H1 (cell line): Measurements from ENCODE around the gene ARHGEF19. TPM values are rescaled to one million over a fixed set of nuclear protein-coding genes. Genes with fewer than 3 reads are reported as not detected.

Source experiments
- CTCF ChIA-PET: fragments of 300-600 bp; sonication (Branson Sonifier 250); formaldehyde crosslinking; loops from one replicate; lab custom pipeline; 2021; ENCODE audit not compliant: partially characterized antibody; lab: Charles Lee
- POLR2A ChIA-PET: fragments of 300-600 bp; sonication (Branson Sonifier 250); formaldehyde crosslinking; loops from one replicate; lab custom pipeline; 2021; ENCODE audit warnings: inconsistent platforms; ENCODE audit not compliant: partially characterized antibody; lab: Charles Lee
- DNase-seq, 2 experiments: peaks; one replicate each; pipeline versions ENCODE4 v3.0.0 to v3.0.0-alpha.2; 2010 to 2022; ENCODE audit warnings: low spot score in 2 of 2, low read depth in 1 of 2, mixed read lengths in 1 of 2
- FAIRE-seq: peaks from 2 replicates; lab custom pipeline; 2011; peaks lifted over from hg19 to GRCh38; lab: Jason Lieb, UNC
- H2AFZ ChIP-seq: 2 replicates; pipeline ENCODE4 v1.8.1; 2012; ENCODE audit warnings: low read length, inconsistent platforms
- H2AK5ac ChIP-seq: 2 replicates; pipeline ENCODE4 v1.6.1; 2013; ENCODE audit warnings: low read depth, low read length
- H2BK120ac ChIP-seq: replicated peaks from 2 replicates; pipeline ENCODE3; 2013; ENCODE audit warnings: low read depth, low read length, inconsistent platforms
- H2BK12ac ChIP-seq: 2 replicates; pipeline ENCODE4 v1.6.1; 2013; ENCODE audit warnings: low read depth, low read length
- H2BK15ac ChIP-seq: 2 replicates; pipeline ENCODE4 v1.6.1; 2013; ENCODE audit warnings: low read length
- H2BK20ac ChIP-seq: 2 replicates; pipeline ENCODE4 v1.6.1; 2013; ENCODE audit warnings: low read length
- H2BK5ac ChIP-seq: 2 replicates; pipeline ENCODE4 v1.6.1; 2013; ENCODE audit warnings: low read depth, low read length
- H3K14ac ChIP-seq: 2 replicates; pipeline ENCODE4 v1.6.1; 2013; ENCODE audit warnings: inconsistent platforms; ENCODE audit not compliant: insufficient read length
- H3K18ac ChIP-seq: 2 replicates; pipeline ENCODE4 v1.6.1; 2013; ENCODE audit warnings: low read length; ENCODE audit errors: extremely low read depth
- H3K23ac ChIP-seq: 2 replicates; pipeline ENCODE4 v1.6.1; 2013; ENCODE audit warnings: inconsistent platforms; ENCODE audit not compliant: insufficient read length
- H3K23me2 ChIP-seq: 2 replicates; pipeline ENCODE4 v1.6.1; 2013; ENCODE audit warnings: low read depth, low read length
- H3K27ac ChIP-seq: 2 replicates; pipeline ENCODE4 v1.6.1; 2011; ENCODE audit warnings: low read depth, low read length, inconsistent platforms
- H3K27me3 ChIP-seq, 4 experiments: replicated peaks in 1 of 4; 1 replicate in 1 of 4; 2 replicates in 3 of 4; pipeline versions ENCODE4 v1.6.1 to v1.8.1; 2011 to 2013; ENCODE audit warnings: low read length in 3 of 4, mild to moderate bottlenecking in 3 of 4, inconsistent platforms in 2 of 4, mixed read lengths in 2 of 4, moderate library complexity in 1 of 4; ENCODE audit not compliant: control insufficient read depth in 3 of 4, insufficient read depth in 3 of 4; ENCODE audit errors: extremely low read depth in 1 of 4
- H3K36me3 ChIP-seq, 4 experiments: 2 replicates each; pipeline versions ENCODE4 v1.6.1 to v1.8.1; 2011 to 2013; ENCODE audit warnings: mild to moderate bottlenecking in 4 of 4, low read length in 3 of 4, moderate library complexity in 2 of 4, control low read depth in 1 of 4, inconsistent platforms in 1 of 4; ENCODE audit not compliant: insufficient read depth in 4 of 4, control insufficient read depth in 2 of 4
- H3K4ac ChIP-seq: replicated peaks from 2 replicates; pipeline ENCODE3; 2013; ENCODE audit warnings: low read length, low read depth, mixed read lengths, inconsistent platforms; ENCODE audit not compliant: insufficient read length
- H3K4me1 ChIP-seq, 4 experiments: replicated peaks in 1 of 4; 1 replicate in 1 of 4; 2 replicates in 3 of 4; pipeline versions ENCODE4 v1.6.1 to v1.8.1; 2011 to 2013; ENCODE audit warnings: low read length in 3 of 4, inconsistent platforms in 2 of 4, mixed read lengths in 1 of 4; ENCODE audit not compliant: insufficient read depth in 4 of 4, control insufficient read depth in 3 of 4
- H3K4me2 ChIP-seq, 2 experiments: 2 replicates each; pipeline versions ENCODE4 v1.6.1 to v1.8.1; 2011 to 2013; ENCODE audit warnings: low read depth in 2 of 2, low read length in 2 of 2, control low read depth in 1 of 2, inconsistent platforms in 1 of 2, mild to moderate bottlenecking in 1 of 2; ENCODE audit not compliant: insufficient read depth in 1 of 2
- H3K4me3 ChIP-seq, 4 experiments: fragments of 200-600, 300-600 bp in 1 of 4; sonication (generic), shearing (Covaris generic), sonication (Bioruptor Twin) in 1 of 4; 2 replicates each; pipeline versions ENCODE4 v1.5.1 to v1.8.1; 2011 to 2016; ENCODE audit warnings: low read length in 4 of 4, low read depth in 3 of 4, control low read depth in 2 of 4, inconsistent platforms in 2 of 4, mild to moderate bottlenecking in 2 of 4, mixed read lengths in 1 of 4, moderate library complexity in 1 of 4; ENCODE audit not compliant: insufficient read depth in 2 of 4; ENCODE audit errors: extremely low read depth in 1 of 4
- H3K56ac ChIP-seq: replicated peaks from 2 replicates; pipeline ENCODE3; 2013; ENCODE audit warnings: low read depth, mild to moderate bottlenecking, mixed read lengths, low read length, inconsistent platforms; ENCODE audit not compliant: insufficient read length
- H3K79me1 ChIP-seq: 2 replicates; pipeline ENCODE4 v1.6.1; 2013; ENCODE audit warnings: low read depth, low read length, control low read depth
- H3K79me2 ChIP-seq, 2 experiments: 2 replicates each; pipeline versions ENCODE4 v1.6.1 to v1.8.1; 2012 to 2013; ENCODE audit warnings: low read length in 2 of 2, mild to moderate bottlenecking in 2 of 2, inconsistent platforms in 1 of 2; ENCODE audit not compliant: insufficient read depth in 2 of 2, control insufficient read depth in 1 of 2
- H3K9ac ChIP-seq, 4 experiments: replicated peaks in 1 of 4; 1 replicate in 1 of 4; 2 replicates in 3 of 4; pipeline versions ENCODE4 v1.6.1 to v1.8.1; 2011 to 2013; ENCODE audit warnings: low read depth in 3 of 4, low read length in 3 of 4, control low read depth in 2 of 4, mild to moderate bottlenecking in 2 of 4, moderate library complexity in 2 of 4, inconsistent platforms in 1 of 4; ENCODE audit errors: extremely low read depth in 1 of 4
- H3K9me3 ChIP-seq, 2 experiments: 2 replicates each; pipeline versions ENCODE4 v1.6.1 to v1.8.1; 2012 to 2013; ENCODE audit warnings: mild to moderate bottlenecking in 2 of 2, moderate library complexity in 2 of 2, control low read depth in 1 of 2, inconsistent platforms in 1 of 2, low read depth in 1 of 2, low read length in 1 of 2, mixed read lengths in 1 of 2; ENCODE audit not compliant: insufficient read depth in 2 of 2
- H4K20me1 ChIP-seq, 2 experiments: replicated peaks in 1 of 2; 2 replicates each; pipeline versions ENCODE3 to v1.8.1; 2011 to 2013; ENCODE audit warnings: inconsistent platforms in 2 of 2, low read length in 2 of 2, mild to moderate bottlenecking in 1 of 2; ENCODE audit not compliant: insufficient read depth in 2 of 2, control insufficient read depth in 1 of 2
- H4K5ac ChIP-seq: 2 replicates; pipeline ENCODE4 v1.6.1; 2013; ENCODE audit warnings: low read length, low read depth, mixed read lengths, inconsistent platforms; ENCODE audit not compliant: insufficient read length
- H4K8ac ChIP-seq: 2 replicates; pipeline ENCODE4 v1.8.0; 2013; ENCODE audit warnings: mild to moderate bottlenecking, moderate library complexity, low read length, inconsistent platforms; ENCODE audit not compliant: insufficient read depth; ENCODE audit errors: extremely low read depth
- H4K91ac ChIP-seq: replicated peaks from 2 replicates; pipeline ENCODE3; 2013; ENCODE audit warnings: low read length, mixed read lengths, inconsistent platforms; ENCODE audit not compliant: insufficient read length
- BCL11A ChIP-seq, 2 experiments: IDR thresholded peaks; one replicate each; pipeline ENCODE4 v1.6.1; 2011; ENCODE audit warnings: low read depth in 2 of 2, low read length in 2 of 2, mild to moderate bottlenecking in 2 of 2
- CBX8 ChIP-seq: fragments of 300-800, 300-1000 bp; sonication (generic); IDR thresholded peaks from 2 replicates; pipeline ENCODE4 v1.7.1; 2016; ENCODE audit warnings: low read depth, low read length, borderline replicate concordance
- CEBPB ChIP-seq: IDR thresholded peaks from 2 replicates; pipeline ENCODE4 v1.6.1; 2012; ENCODE audit warnings: low read depth, low read length
- CREB1 ChIP-seq: IDR thresholded peaks from 2 replicates; pipeline ENCODE4 v1.6.1; 2012; ENCODE audit warnings: inconsistent platforms
- EZH2 ChIP-seq: fragments of 200-600 bp; sonication (generic); IDR thresholded peaks from 2 replicates; pipeline ENCODE4 v1.7.1; 2012; ENCODE audit warnings: low read depth, mild to moderate bottlenecking, moderate library complexity, low read length, inconsistent platforms; ENCODE audit not compliant: severe bottlenecking
- JUN ChIP-seq: IDR thresholded peaks from 2 replicates; pipeline ENCODE4 v1.6.1; 2011; ENCODE audit warnings: low read depth, mild to moderate bottlenecking, improper control_type of control experiment, low read length
- KDM1A ChIP-seq: fragments of 200-600, 300-600 bp; sonication (generic); IDR thresholded peaks from 2 replicates; pipeline ENCODE4 v1.7.1; 2016; ENCODE audit warnings: mild to moderate bottlenecking, low read length, borderline replicate concordance
- NRF1 ChIP-seq: IDR thresholded peaks from 2 replicates; pipeline ENCODE4 v1.6.1; 2011; ENCODE audit warnings: mild to moderate bottlenecking, low read depth, low read length, improper control_type of control experiment
- PHF8 ChIP-seq: fragments of 200-600 bp; sonication (generic); conservative IDR thresholded peaks from 2 replicates; pipeline ENCODE4 v1.7.1; 2012; ENCODE audit warnings: low read depth, mild to moderate bottlenecking, inconsistent platforms, low read length, moderate library complexity
- SIRT6 ChIP-seq: IDR thresholded peaks from one replicate; pipeline ENCODE4 v1.7.1; 2012; ENCODE audit warnings: low read length, inconsistent platforms
- SP1 ChIP-seq: IDR thresholded peaks from 2 replicates; pipeline ENCODE4 v1.6.1; 2011; ENCODE audit warnings: low read depth, low read length
- TCF12 ChIP-seq: IDR thresholded peaks from 2 replicates; pipeline ENCODE4 v1.6.1; 2011; ENCODE audit warnings: low read depth, mild to moderate bottlenecking, low read length
- ZNF274 ChIP-seq: IDR thresholded peaks from 2 replicates; pipeline ENCODE4 v1.7.0; 2012; ENCODE audit warnings: low read length, borderline replicate concordance; ENCODE audit errors: extremely low read depth
- WGBS, 2 experiments: shearing (Covaris generic) in 1 of 2; methylation state at CpG; one replicate each; pipeline versions ENCODE4 v1.1.6 to v1.1.7; 2013 to 2015; ENCODE audit warnings: low lambda C conversion rate in 2 of 2, mixed read lengths in 2 of 2, inconsistent platforms in 1 of 2, low coverage in 1 of 2, missing lambda C conversion rate in 1 of 2; ENCODE audit not compliant: insufficient replicate concordance in 2 of 2, insufficient coverage in 1 of 2, insufficient read length in 1 of 2; ENCODE audit errors: extremely low coverage in 1 of 2, missing lambda C conversion rate in 1 of 2; 5-methylcytosine and 5-hydroxymethylcytosine counted together
- polyA plus RNA-seq, 7 experiments: library from polyadenylated mRNA; depleted of rRNA in 3 of 7; stranded (reverse) in 5 of 7; unstranded in 2 of 7; fragments of >200 nt in 5 of 7; fragments of 200-250 nt in 2 of 7; gene quantifications; 1 replicate in 5 of 7; 2 replicates in 1 of 7; 4 replicates in 1 of 7; pipeline versions ENCODE4 v1.2.1 to v1.2.3, GENCODE V29; 2011 to 2013; ENCODE audit warnings: missing spikeins in 2 of 7, mixed read lengths in 2 of 7
- total RNA-seq: library from RNA; stranded (reverse); fragmentation: NEBNext Ultra II Directional; extraction: Animal tissue kit (Norgen Biotek cat#: 25700); gene quantifications from 2 replicates; pipeline ENCODE4 v1.2.1, GENCODE V29; 2021
- TF ChIP-seq, protein P1 (sequence below): IDR thresholded peaks from 2 replicates; pipeline ENCODE4 v1.6.1; 2012; ENCODE audit warnings: inconsistent platforms

Gene ARHGEF19
- total and polyA plus RNA-seq, 2 of the 8 experiments (the other 6 are each of a cell fraction or from before 2014, with no cell fraction given) = 47.5 to 56.4 TPM

DNA sequence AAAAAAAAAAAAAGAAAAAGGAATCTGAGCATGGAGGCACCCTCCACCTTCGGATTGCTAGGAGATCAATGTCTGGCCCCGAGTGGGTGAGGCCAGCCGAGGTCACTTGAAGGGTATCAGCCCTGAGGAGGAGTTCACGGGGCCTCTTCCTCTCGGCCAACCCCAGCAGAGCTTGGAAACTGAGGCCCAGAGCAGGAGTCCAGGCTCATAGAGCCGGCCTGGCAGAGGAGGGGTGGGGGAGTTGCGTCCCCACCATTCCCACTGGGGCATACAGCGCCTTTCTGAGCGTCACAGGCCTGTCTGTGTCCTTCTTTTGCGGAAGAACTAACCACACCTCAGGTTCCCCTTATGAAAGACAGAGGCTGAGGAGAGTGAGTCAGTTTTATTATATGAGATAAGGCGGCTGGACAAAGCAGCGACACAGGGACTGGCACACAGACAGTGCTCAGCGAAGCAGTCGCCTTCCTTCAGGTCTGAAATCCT, 39.4 kb downstream of the ARHGEF19 start:
- H3K18ac ChIP-seq = peak overlapping the region; percentile 71
- H4K91ac ChIP-seq = peak overlapping the region; percentile 58
- H3K23me2 ChIP-seq = no peaks in the 10 kb centered on the region
- H3K4me3 ChIP-seq = no peak overlapping the region
- H2BK20ac ChIP-seq = no peak overlapping the region
- H2BK120ac ChIP-seq = no peak overlapping the region
- FAIRE-seq = no peak
- peak overlapping the region; percentile 84; the same call in 1 of the 2 replicates for H2BK12ac ChIP-seq
- no peak for TF ChIP-seq SP1
- no peak for TF ChIP-seq CREB1
- TF ChIP-seq KDM1A = no peak
- no peak for TF ChIP-seq SIRT6
- TF ChIP-seq TCF12 = no peak
- TF ChIP-seq ZNF274 = no peak
- no peak for TF ChIP-seq JUN
- TF ChIP-seq NRF1 = no peak
- no peak for TF ChIP-seq CEBPB
- no peak for TF ChIP-seq CBX8
- no peak for TF ChIP-seq EZH2
- no peak for TF ChIP-seq PHF8
- TF ChIP-seq BCL11A (IDR thresholded peaks at IDR 0.05; ENCODE audit: low read depth in 2 of 2, low read length in 2 of 2) = no peak
- TF ChIP-seq, protein P1, sequence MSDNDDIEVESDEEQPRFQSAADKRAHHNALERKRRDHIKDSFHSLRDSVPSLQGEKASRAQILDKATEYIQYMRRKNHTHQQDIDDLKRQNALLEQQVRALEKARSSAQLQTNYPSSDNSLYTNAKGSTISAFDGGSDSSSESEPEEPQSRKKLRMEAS = no peak
- TF ChIP-seq, all 59 proteins: peak for 0
- Histone ChIP-seq H2AK5ac (no peak overlapping the region), H4K8ac (peak overlapping the region; percentile 42; the same call in 1 of the 2 replicates), H3K27me3 (no peaks in the 10 kb centered on the region; a peak in 1 of 7 replicates), H3K4ac (no peak overlapping the region), H3K56ac (no peak overlapping the region), H4K20me1 (no peaks in the 10 kb centered on the region), H3K79me2 (no peaks in the 10 kb centered on the region), H2BK15ac (peak overlapping the region; percentile 81; the same call in 1 of the 2 replicates), H3K27ac (no peak overlapping the region), H3K9me3 (no peaks in the 10 kb centered on the region), H2AFZ (no peak overlapping the region), H3K14ac (no peak overlapping the region), H3K4me1 (peaks cover 5 to 24% (median 13%) of the 10 kb centered on the region in 4 experiments), H3K4me2 (no peak overlapping the region), H2BK5ac (0 out of 2 replicates have a peak overlapping the region, but pooled peaks have one; percentile 52), H3K9ac (no peak overlapping the region), H3K79me1 (no peaks in the 10 kb centered on the region), H4K5ac (no peak overlapping the region), H3K36me3 (no peaks in the 10 kb centered on the region), H3K23ac (no peak overlapping the region)
- POLR2A ChIA-PET = interaction anchor here (0.7 to 3.3 kb wide), 5 partner anchors 8 to 92 kb away, joined by 3 to 14 read pairs (median 3); no protein-coding TSS in a partner anchor
- no peak for DNase-seq
- CTCF ChIA-PET = interaction anchor here (0.7 to 6.4 kb wide), 4 partner anchors 9 to 117 kb away, joined by 3 to 53 read pairs (median 4); no protein-coding TSS in a partner anchor
- 92% methylated on average over 13 of the region's 14 CpGs; no CpG with 5 or more reads in 1 of the 2 experiments for WGBS, 2 experiments
